Hepatocyte (in vitro differentiated cells): Measurements from ENCODE around the gene PCK1. TPM values are rescaled to one million over a fixed set of nuclear protein-coding genes. Genes with fewer than 3 reads are reported as not detected.

Experiments used
- DNase-seq: peaks from one replicate; pipeline ENCODE4 v3.0.0-alpha.2; 2016; ENCODE audit warnings: low spot score
- H2AFZ ChIP-seq: fragments of 200-600 bp; sonication (generic); 2 replicates; pipeline ENCODE4 v1.6.0; 2016; ENCODE audit warnings: antibody characterized with exemption, mild to moderate bottlenecking
- H3K27ac ChIP-seq: fragments of 200-600 bp; sonication (generic); 2 replicates; pipeline ENCODE4 v1.5.1; 2016; ENCODE audit warnings: mild to moderate bottlenecking
- H3K27me3 ChIP-seq: fragments of 200-600 bp; sonication (generic); 2 replicates; pipeline ENCODE4 v1.6.1; 2016
- H3K36me3 ChIP-seq: fragments of 200-600 bp; sonication (generic); replicated peaks from 2 replicates; pipeline ENCODE4 v1.5.1; 2016; ENCODE audit warnings: low read depth; ENCODE audit not compliant: insufficient read depth
- H3K4me1 ChIP-seq: fragments of 200-600 bp; sonication (generic); 2 replicates; pipeline ENCODE4 v1.5.1; 2016; ENCODE audit warnings: mild to moderate bottlenecking, moderate library complexity; ENCODE audit not compliant: insufficient read depth
- H3K4me2 ChIP-seq: fragments of 200-600 bp; sonication (generic); 2 replicates; pipeline ENCODE4 v1.6.0; 2016
- H3K4me3 ChIP-seq: fragments of 200-600 bp; sonication (generic); 2 replicates; pipeline ENCODE4 v1.5.1; 2016; ENCODE audit warnings: mild to moderate bottlenecking
- H3K79me2 ChIP-seq: fragments of 200-600 bp; sonication (generic); 2 replicates; pipeline ENCODE4 v1.6.0; 2017; ENCODE audit warnings: mild to moderate bottlenecking
- H3K9me2 ChIP-seq: fragments of 200-600 bp; sonication (generic); replicated peaks from 2 replicates; pipeline ENCODE4 v1.6.0; 2017; ENCODE audit warnings: mild to moderate bottlenecking; ENCODE audit not compliant: insufficient read depth
- H3K9me3 ChIP-seq: fragments of 200-600 bp; sonication (generic); 2 replicates; pipeline ENCODE4 v1.5.1; 2016; ENCODE audit warnings: low read depth, mild to moderate bottlenecking
- H4K20me1 ChIP-seq: fragments of 200-600 bp; sonication (generic); 2 replicates; pipeline ENCODE4 v1.6.0; 2016; ENCODE audit warnings: mild to moderate bottlenecking; ENCODE audit not compliant: insufficient read depth, poor library complexity, severe bottlenecking
- CTCF ChIP-seq: fragments of 200-600 bp; sonication (generic); IDR thresholded peaks from 2 replicates; pipeline ENCODE4 v1.5.1; 2016; ENCODE audit warnings: antibody characterized with exemption, mild to moderate bottlenecking; ENCODE audit not compliant: poor library complexity
- EZH2 ChIP-seq: fragments of 200-600 bp; sonication (generic); IDR thresholded peaks from 2 replicates; pipeline ENCODE4 v1.6.1; 2016; ENCODE audit warnings: antibody characterized with exemption, mild to moderate bottlenecking, borderline replicate concordance
- EZH2phosphoT487 ChIP-seq: fragments of 200-600 bp; sonication (generic); IDR thresholded peaks from one replicate; pipeline ENCODE4 v1.6.1; 2018; ENCODE audit warnings: antibody characterized with exemption, mild to moderate bottlenecking, low read depth, moderate library complexity; ENCODE audit not compliant: unreplicated experiment, severe bottlenecking
- WGBS: methylation state at CpG from one replicate; pipeline ENCODE4 v1.1.6; 2016; ENCODE audit warnings: low lambda C conversion rate; ENCODE audit errors: missing lambda C conversion rate; 5-methylcytosine and 5-hydroxymethylcytosine counted together
- polyA plus RNA-seq: library from polyadenylated mRNA; unstranded; fragments of >200 nt; fragmentation: Nextera tagmentation; extraction: Ambion mirVana; gene quantifications from 2 replicates; pipeline ENCODE4 v1.2.1, GENCODE V29; 2016
- total RNA-seq: library from RNA; depleted of rRNA; stranded (reverse); fragments of >200 nt; gene quantifications from 2 replicates; pipeline ENCODE4 v1.2.3, GENCODE V29; 2014

Gene PCK1
- total and polyA plus RNA-seq, 2 experiments from 2014 or later: 11.6 to 12.8 TPM

- no peak overlapping the region for H2AFZ ChIP-seq
- H3K9me2 ChIP-seq: no peaks in the 10 kb centered on the region
- no peaks in the 10 kb centered on the region for H3K27me3 ChIP-seq
- DNase-seq: peak; percentile 65
- H3K4me1 ChIP-seq: peaks cover 9% of the 10 kb centered on the region
- TF ChIP-seq CTCF (no peak), EZH2phosphoT487 (no peak), EZH2 (no peak)
- no peak overlapping the region for H3K4me3 ChIP-seq
- no peak overlapping the region for H3K4me2 ChIP-seq
- no peaks in the 10 kb centered on the region for H3K79me2 ChIP-seq
- no peaks in the 10 kb centered on the region for H3K36me3 ChIP-seq
- no peaks in the 10 kb centered on the region for H3K9me3 ChIP-seq
- no peaks in the 10 kb centered on the region for H4K20me1 ChIP-seq
- peak overlapping the region; percentile 53 for H3K27ac ChIP-seq
- WGBS: 82% methylated on average over 16 of the region's 16 CpGs
Observed at GRCh38 chr20:57589728-57590484, 29.0 kb downstream of the PCK1 start.

- Histone ChIP-seq H4K20me1 (no peaks in the 10 kb centered on the region), H2AFZ (no peak overlapping the region), H3K9me3 (no peaks in the 10 kb centered on the region), H3K9me2 (no peaks in the 10 kb centered on the region), H3K27me3 (no peaks in the 10 kb centered on the region), H3K36me3 (no peaks in the 10 kb centered on the region), H3K4me3 (no peak overlapping the region), H3K4me1 (peaks cover 9% of the 10 kb centered on the region), H3K27ac (no peak overlapping the region), H3K79me2 (no peaks in the 10 kb centered on the region), H3K4me2 (no peak overlapping the region)
- WGBS: 93% methylated on average over 18 of the region's 18 CpGs
- no peak for TF ChIP-seq EZH2
- DNase-seq: no peak
Observed at GRCh38 chr20:57590485-57591288, 29.8 kb downstream of the PCK1 start.

GRCh38 chr20:57591289-57592229 lies 30.6 kb downstream of the PCK1 start:
- H3K4me2 ChIP-seq: no peak overlapping the region
- peaks cover 7% of the 10 kb centered on the region for H3K4me1 ChIP-seq
- no peaks in the 10 kb centered on the region for H3K79me2 ChIP-seq
- H4K20me1 ChIP-seq: no peaks in the 10 kb centered on the region
- WGBS: 86% methylated on average over 15 of the region's 15 CpGs
- no peaks in the 10 kb centered on the region for H3K36me3 ChIP-seq
- H2AFZ ChIP-seq: no peak overlapping the region
- H3K9me2 ChIP-seq: no peaks in the 10 kb centered on the region
- no peak overlapping the region for H3K27ac ChIP-seq
- TF ChIP-seq EZH2: no peak
- TF ChIP-seq EZH2phosphoT487: no peak
- TF ChIP-seq CTCF: no peak
- H3K4me3 ChIP-seq: no peak overlapping the region
- no peak for DNase-seq
- no peaks in the 10 kb centered on the region for H3K9me3 ChIP-seq
- no peaks in the 10 kb centered on the region for H3K27me3 ChIP-seq
